Superior temporal gyrus (tissue), 1 donor: Measurements from ENCODE around the gene THY1.
A peak's percentile ranks its signal among the peaks of the same experiment; 100 is the strongest.

ENCODE experiments used
- DNase-seq: peaks from one replicate; pipeline ENCODE4 v3.0.0-alpha.2; 2016; ENCODE audit errors: extremely low spot score

The THY1 gene

GRCh38 chr11:119382101-119382500 lies 40.9 kb downstream of the THY1 start:
- DNase-seq: no peak

- peak; percentile 99 for DNase-seq
Measured at GRCh38 chr11:119381181-119381988, 41.6 kb downstream of the THY1 start, which contains the start of gene USP2. TSS of gene USP2 (minus strand) at chr11:119381690. CDS start at chr11:119373480, 8,210 bp downstream.

- DNase-seq: peak; percentile 25
Measured at GRCh38 chr11:119380827-119381180, 42.2 kb downstream of the THY1 start.

GRCh38 chr11:119380160-119380826 lies 42.7 kb downstream of the THY1 start:
- DNase-seq: no peak

GRCh38 chr11:119378851-119379465 lies 44.0 kb downstream of the THY1 start:
- DNase-seq: no peak

- no peak for DNase-seq
Measured at GRCh38 chr11:119377961-119378667, 44.9 kb downstream of the THY1 start.

GRCh38 chr11:119377112-119377901 lies 45.7 kb downstream of the THY1 start:
- DNase-seq: no peak

GRCh38 chr11:119376197-119376847 lies 46.6 kb downstream of the THY1 start:
- DNase-seq: peak; percentile 96

GRCh38 chr11:119375337-119376196 lies 47.4 kb downstream of the THY1 start:
- peak; percentile 88 for DNase-seq

GRCh38 chr11:119374632-119375336 lies 48.2 kb downstream of the THY1 start:
- peak; percentile 75 for DNase-seq

GRCh38 chr11:119373921-119374631 lies 48.9 kb downstream of the THY1 start:
- peak; percentile 94 for DNase-seq

- DNase-seq: no peak
Measured at GRCh38 chr11:119373059-119373920, 49.7 kb downstream of the THY1 start.

GRCh38 chr11:119372260-119373058 lies 50.5 kb downstream of the THY1 start:
- DNase-seq: no peak

GRCh38 chr11:119371778-119372182 lies 51.2 kb downstream of the THY1 start:
- DNase-seq: peak; percentile 78

- no peak for DNase-seq
Measured at GRCh38 chr11:119371067-119371601, 51.8 kb downstream of the THY1 start.

- DNase-seq: no peak
Measured at GRCh38 chr11:119370486-119371046, 52.4 kb downstream of the THY1 start.
